Endothelial cell of hepatic sinusoid (primary cell): ENCODE results near the gene CIZ1.
"Not testable (repeated sequence)": the region's sequence is repeated elsewhere in the genome, so short reads cannot be mapped to it uniquely, and the experiment has no call there.

ENCODE experiments used
- in situ Hi-C: cut with HindIII; loops from 2 replicates; pipeline ENCODE4 v1.10.0; 2017; ENCODE audit warnings: low sequenced_read_pairs

CIZ1 gene

GRCh38 chr9:128191406-128192046 is at the start of gene CIZ1:
Gene CIZ1 (minus strand): TSS chr9:128191572. CDS start chr9:128190857, 715 bp downstream.
- in situ Hi-C loops, result no loop called here

GRCh38 chr9:128233817-128234406 is 42.5 kb upstream of the CIZ1 start:
- in situ Hi-C loops, result no loop called here

- in situ Hi-C loops, result no loop called here
These were observed 41.4 kb upstream of the CIZ1 start for GRCh38 chr9:128232528-128233428.

GRCh38 chr9:128231638-128232527 is 40.5 kb upstream of the CIZ1 start:
- in situ Hi-C loops, result no loop called here

- in situ Hi-C loops, result not testable (repeated sequence)
These were observed 39.5 kb upstream of the CIZ1 start for GRCh38 chr9:128230897-128231296.

GRCh38 chr9:128226412-128226801 is 35.0 kb upstream of the CIZ1 start:
- in situ Hi-C loops, result loop anchor here (10.0 kb wide), 1 partner anchor 152 kb away; no protein-coding TSS in a partner anchor

- in situ Hi-C loops, result loop anchor here (10.0 kb wide), 1 partner anchor 151 kb away; no protein-coding TSS in a partner anchor
These were observed 34.5 kb upstream of the CIZ1 start for GRCh38 chr9:128225770-128226411.

GRCh38 chr9:128224877-128225276 is 33.5 kb upstream of the CIZ1 start:
- in situ Hi-C loops, result loop anchor here (5.0 to 10.0 kb wide), 3 partner anchors 38 to 150 kb away; no protein-coding TSS in a partner anchor

- in situ Hi-C loops, result loop anchor here (5.0 to 10.0 kb wide), 3 partner anchors 36 to 148 kb away; no protein-coding TSS in a partner anchor
These were observed 31.7 kb upstream of the CIZ1 start for GRCh38 chr9:128222880-128223670.

GRCh38 chr9:128222026-128222425 is 30.7 kb upstream of the CIZ1 start:
- in situ Hi-C loops, result loop anchor here (5.0 to 10.0 kb wide), 3 partner anchors 35 to 147 kb away; no protein-coding TSS in a partner anchor

- in situ Hi-C loops, result loop anchor here (5.0 to 10.0 kb wide), 3 partner anchors 33 to 145 kb away; no protein-coding TSS in a partner anchor
These were observed 28.5 kb upstream of the CIZ1 start for GRCh38 chr9:128219831-128220230.

GRCh38 chr9:128218518-128219389 is 27.4 kb upstream of the CIZ1 start:
- in situ Hi-C loops, result no loop called here

- in situ Hi-C loops, result no loop called here
These were observed 26.8 kb upstream of the CIZ1 start for GRCh38 chr9:128218172-128218517.

- in situ Hi-C loops, result no loop called here
These were observed 25.6 kb upstream of the CIZ1 start for GRCh38 chr9:128216781-128217553.

- in situ Hi-C loops, result no loop called here
These were observed 24.4 kb upstream of the CIZ1 start for GRCh38 chr9:128215491-128216409.
